A549 (cell line): ENCODE results near the gene NIFK. TPM values are rescaled to one million over a fixed set of nuclear protein-coding genes. Genes with fewer than 3 reads are reported as not detected.
A peak's percentile ranks its signal among the peaks of the same experiment; 100 is the strongest.

ENCODE experiments used
- ATAC-seq, 2 experiments: fragments of 200-7000 bp in 1 of 2; fragments of >200 bp in 1 of 2; cut with Nextera tagmentation in 1 of 2; cut with Tn5 transposase in 1 of 2; 3 replicates each; pipeline versions ENCODE4 v1.8.0 to v1.9.1; 2018 to 2020; ENCODE audit warnings: mild to moderate bottlenecking in 1 of 2, moderate library complexity in 1 of 2
- CTCF ChIA-PET: fragments of 300-600 bp; sonication (Branson Sonifier 250); formaldehyde crosslinking; extraction: SDS; loops from one replicate; lab custom pipeline; 2021; ENCODE audit warnings: antibody characterized with exemption, inconsistent platforms; lab: Yijun Ruan, JAX
- POLR2A ChIA-PET: fragments of 350-600 bp; formaldehyde crosslinking; extraction: SDS; loops from one replicate; lab custom pipeline; 2021; ENCODE audit warnings: antibody characterized with exemption, inconsistent platforms; lab: Yijun Ruan, JAX
- DNase-seq, 2 experiments: peaks; one replicate each; pipeline versions ENCODE4 v3.0.0 to v3.0.0-alpha.2; 2011 to 2016; ENCODE audit warnings: low read depth in 1 of 2, low spot score in 1 of 2
- FAIRE-seq: peaks from 2 replicates; lab custom pipeline; 2011; peaks lifted over from hg19 to GRCh38; lab: Jason Lieb, UNC
- H3K27ac ChIP-seq, 2 experiments: fragments of >200 bp; sonication (Bioruptor Twin); formaldehyde crosslinking; 3 replicates each; pipeline ENCODE4 v1.5.1; 2016 to 2017
- H3K4me1 ChIP-seq: fragments of >200 bp; sonication (Bioruptor Twin); formaldehyde crosslinking; 3 replicates; pipeline ENCODE4 v1.6.1; 2016
- H3K4me2 ChIP-seq: fragments of >200 bp; sonication (Bioruptor Twin); formaldehyde crosslinking; 3 replicates; pipeline ENCODE4 v1.6.1; 2016
- H3K4me3 ChIP-seq: fragments of >200 bp; sonication (Bioruptor Twin); formaldehyde crosslinking; 3 replicates; pipeline ENCODE4 v1.5.1; 2016
- H3K9me3 ChIP-seq: fragments of >200 bp; sonication (Bioruptor Twin); formaldehyde crosslinking; 3 replicates; pipeline ENCODE4 v1.6.1; 2016
- BHLHE40 ChIP-seq: IDR thresholded peaks from 2 replicates; pipeline ENCODE4 v1.6.1; 2012; ENCODE audit warnings: low read depth, low read length, inconsistent platforms
- CBX8 ChIP-seq: fragments of 200-600 bp; sonication (generic); IDR thresholded peaks from 2 replicates; pipeline ENCODE4 v1.6.1; 2016
- CEBPB ChIP-seq, 2 experiments: fragments of >200 bp in 1 of 2; sonication (Bioruptor Twin) in 1 of 2; formaldehyde crosslinking in 1 of 2; IDR thresholded peaks; 2 replicates each; pipeline ENCODE4 v1.6.1; 2012 to 2016
- EHF ChIP-seq: fragments of 250-450 bp; sonication (Bioruptor Pico); IDR thresholded peaks from 2 replicates; pipeline ENCODE4 v1.5.0; 2020; ENCODE audit warnings: mild to moderate bottlenecking
- EP300 ChIP-seq, 2 experiments: fragments of >200 bp; sonication (Bioruptor Twin); formaldehyde crosslinking; IDR thresholded peaks; 2 replicates in 1 of 2; 3 replicates in 1 of 2; pipeline ENCODE4 v1.6.1; 2016 to 2017
- FOSL2 ChIP-seq, 2 experiments: fragments of 450-650 bp in 1 of 2; fragments of >200 bp in 1 of 2; sonication (Bioruptor Twin) in 1 of 2; formaldehyde crosslinking; IDR thresholded peaks; 2 replicates each; pipeline versions ENCODE4 v1.5.0 to v1.6.1; 2016 to 2020; ENCODE audit warnings: mild to moderate bottlenecking in 1 of 2, moderate library complexity in 1 of 2
- GATA3 ChIP-seq: IDR thresholded peaks from 2 replicates; pipeline ENCODE4 v1.6.1; 2012; ENCODE audit warnings: borderline replicate concordance
- HDAC2 ChIP-seq: fragments of 200-600 bp; sonication (generic); IDR thresholded peaks from 2 replicates; pipeline ENCODE4 v1.6.1; 2016
- HOXB5 ChIP-seq: fragments of 250-450 bp; sonication (Bioruptor Pico); IDR thresholded peaks from 2 replicates; pipeline ENCODE4 v1.5.0; 2020; ENCODE audit warnings: mild to moderate bottlenecking, moderate library complexity
- JUN ChIP-seq, 2 experiments: fragments of >200 bp; sonication (Bioruptor Twin); formaldehyde crosslinking; IDR thresholded peaks; 2 replicates in 1 of 2; 3 replicates in 1 of 2; pipeline ENCODE4 v1.6.1; 2016 to 2017
- KDM5A ChIP-seq: fragments of 200-600 bp; sonication (generic); IDR thresholded peaks from 2 replicates; pipeline ENCODE4 v1.6.1; 2016; ENCODE audit warnings: antibody characterized with exemption, mild to moderate bottlenecking
- MAFK ChIP-seq: fragments of 450-650 bp; IDR thresholded peaks from 2 replicates; pipeline ENCODE4 v1.6.1; 2014; ENCODE audit not compliant: partially characterized antibody
- MAZ ChIP-seq: fragments of 150-350 bp; IDR thresholded peaks from 2 replicates; pipeline ENCODE4 v1.6.1; 2014; ENCODE audit warnings: antibody characterized with exemption, low read depth, low read length, borderline replicate concordance
- MYC ChIP-seq: IDR thresholded peaks from 2 replicates; pipeline ENCODE4 v1.6.1; 2012; ENCODE audit warnings: mild to moderate bottlenecking, inconsistent platforms, low read length, improper control_type of control experiment, borderline replicate concordance
- PHF8 ChIP-seq: fragments of 200-600 bp; sonication (generic); IDR thresholded peaks from 2 replicates; pipeline ENCODE4 v1.6.1; 2016; ENCODE audit warnings: low read depth, mild to moderate bottlenecking, antibody characterized with exemption, moderate library complexity, borderline replicate concordance
- POLR2A ChIP-seq: IDR thresholded peaks from 2 replicates; pipeline ENCODE4 v1.6.1; 2012; ENCODE audit warnings: mild to moderate bottlenecking, low read length
- TFCP2L1 ChIP-seq: fragments of 250-450 bp; sonication (Bioruptor Pico); IDR thresholded peaks from 2 replicates; pipeline ENCODE4 v1.5.0; 2021; ENCODE audit warnings: mild to moderate bottlenecking
- ZC3H11A ChIP-seq: fragments of 450-650 bp; IDR thresholded peaks from 2 replicates; pipeline ENCODE4 v1.6.1; 2014; ENCODE audit warnings: antibody characterized with exemption, mild to moderate bottlenecking
- WGBS: methylation state at CpG from one replicate; pipeline ENCODE4 v1.1.6; 2017; ENCODE audit errors: missing lambda C conversion rate; 5-methylcytosine and 5-hydroxymethylcytosine counted together
- polyA plus RNA-seq, 4 experiments: library from polyadenylated mRNA; depleted of rRNA in 3 of 4; stranded (reverse); fragments of >200 nt; fragmentation: RNase III in 1 of 4; extraction: RNeasy Plus Mini Kit Qiagen cat#74134 plus additional on column Dnase treatment in 1 of 4; gene quantifications; 2 replicates in 3 of 4; 3 replicates in 1 of 4; pipeline ENCODE4 v1.2.3, GENCODE V29; 2011 to 2017
- TF ChIP-seq, protein P1 (sequence below): fragments of >200 bp; sonication (Bioruptor Twin); formaldehyde crosslinking; IDR thresholded peaks from 3 replicates; pipeline ENCODE4 v1.5.1; 2016
- TF ChIP-seq, protein P2 (sequence below): IDR thresholded peaks from 2 replicates; pipeline ENCODE4 v1.6.1; 2012; ENCODE audit warnings: low read depth, borderline replicate concordance
- TF ChIP-seq, protein P3 (sequence below): fragments of 450-650 bp; IDR thresholded peaks from 2 replicates; pipeline ENCODE4 v1.6.1; 2014; ENCODE audit warnings: antibody characterized with exemption
- TF ChIP-seq, protein P4 (sequence below): fragments of >200 bp; sonication (Bioruptor Twin); formaldehyde crosslinking; IDR thresholded peaks from 3 replicates; pipeline ENCODE4 v1.6.1; 2016
- TF ChIP-seq, protein P5 (sequence below): IDR thresholded peaks from 2 replicates; pipeline ENCODE4 v1.6.1; 2012
- TF ChIP-seq, protein P6 (sequence below): fragments of >200 bp; sonication (Bioruptor Twin); formaldehyde crosslinking; IDR thresholded peaks from 2 replicates; pipeline ENCODE4 v1.6.1; 2016
- TF ChIP-seq, protein P7 (sequence below): fragments of 200-600 bp; sonication (generic); IDR thresholded peaks from 2 replicates; pipeline ENCODE4 v1.6.1; 2016; ENCODE audit warnings: antibody characterized with exemption, mild to moderate bottlenecking, moderate library complexity

Gene NIFK
- polyA plus RNA-seq, 2 of the 4 experiments (the other 2 are of a cell fraction), result 50.3 to 82.9 TPM

DNA sequence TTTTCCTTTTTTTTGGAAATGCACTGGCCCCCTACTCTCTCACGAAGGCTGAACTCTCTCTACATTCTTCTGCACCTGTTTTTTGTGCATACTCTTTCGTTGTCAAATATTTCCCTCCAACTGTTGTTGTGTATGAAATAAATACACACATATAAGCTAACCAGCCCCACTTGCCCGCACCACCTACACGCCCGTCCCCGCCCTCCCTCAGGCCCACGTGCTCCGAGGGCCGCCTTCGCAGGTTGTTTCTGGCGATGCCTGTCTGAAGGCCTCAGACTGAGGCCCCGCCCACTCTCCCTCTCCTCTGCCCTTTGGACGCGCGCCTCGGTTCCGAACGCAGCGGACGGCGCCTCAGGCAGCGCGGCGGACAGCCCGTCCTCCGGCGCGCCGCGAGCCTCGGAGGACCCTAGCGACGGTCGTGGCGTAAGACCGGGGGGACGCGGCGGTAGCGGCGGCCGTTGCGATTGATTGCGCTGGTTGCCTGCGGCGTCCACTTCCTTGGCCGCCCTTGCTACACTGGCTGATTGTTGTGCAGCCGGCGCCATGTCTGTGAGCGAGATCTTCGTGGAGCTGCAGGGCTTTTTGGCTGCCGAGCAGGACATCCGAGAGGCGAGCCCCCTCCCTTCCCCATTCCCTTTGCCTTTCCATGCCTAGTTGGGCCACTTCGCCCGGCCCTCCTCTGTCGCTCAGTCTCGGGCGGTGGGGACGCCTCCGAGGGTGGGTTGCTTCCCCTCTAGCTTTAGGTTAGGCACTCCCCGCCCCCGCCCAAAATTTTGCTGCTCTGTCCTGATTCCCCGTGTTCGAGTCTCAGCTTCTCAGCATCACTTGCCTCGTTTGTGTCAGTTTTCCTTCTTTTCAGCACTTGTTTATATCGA lies 18.8 kb upstream of the NIFK start, which contains the start of gene TSN:
Gene TSN, plus strand, starts transcription at position 415 of the 875 bp plus-strand sequence. Its CDS starts 129 bp downstream, at position 544.
- FAIRE-seq, result no peak
- no peak for TF ChIP-seq EP300 (IDR thresholded peaks at IDR 0.05)
- TF ChIP-seq ZC3H11A, result no peak
- TF ChIP-seq, protein P1, sequence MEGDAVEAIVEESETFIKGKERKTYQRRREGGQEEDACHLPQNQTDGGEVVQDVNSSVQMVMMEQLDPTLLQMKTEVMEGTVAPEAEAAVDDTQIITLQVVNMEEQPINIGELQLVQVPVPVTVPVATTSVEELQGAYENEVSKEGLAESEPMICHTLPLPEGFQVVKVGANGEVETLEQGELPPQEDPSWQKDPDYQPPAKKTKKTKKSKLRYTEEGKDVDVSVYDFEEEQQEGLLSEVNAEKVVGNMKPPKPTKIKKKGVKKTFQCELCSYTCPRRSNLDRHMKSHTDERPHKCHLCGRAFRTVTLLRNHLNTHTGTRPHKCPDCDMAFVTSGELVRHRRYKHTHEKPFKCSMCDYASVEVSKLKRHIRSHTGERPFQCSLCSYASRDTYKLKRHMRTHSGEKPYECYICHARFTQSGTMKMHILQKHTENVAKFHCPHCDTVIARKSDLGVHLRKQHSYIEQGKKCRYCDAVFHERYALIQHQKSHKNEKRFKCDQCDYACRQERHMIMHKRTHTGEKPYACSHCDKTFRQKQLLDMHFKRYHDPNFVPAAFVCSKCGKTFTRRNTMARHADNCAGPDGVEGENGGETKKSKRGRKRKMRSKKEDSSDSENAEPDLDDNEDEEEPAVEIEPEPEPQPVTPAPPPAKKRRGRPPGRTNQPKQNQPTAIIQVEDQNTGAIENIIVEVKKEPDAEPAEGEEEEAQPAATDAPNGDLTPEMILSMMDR, result no peak
- TF ChIP-seq, protein P2, sequence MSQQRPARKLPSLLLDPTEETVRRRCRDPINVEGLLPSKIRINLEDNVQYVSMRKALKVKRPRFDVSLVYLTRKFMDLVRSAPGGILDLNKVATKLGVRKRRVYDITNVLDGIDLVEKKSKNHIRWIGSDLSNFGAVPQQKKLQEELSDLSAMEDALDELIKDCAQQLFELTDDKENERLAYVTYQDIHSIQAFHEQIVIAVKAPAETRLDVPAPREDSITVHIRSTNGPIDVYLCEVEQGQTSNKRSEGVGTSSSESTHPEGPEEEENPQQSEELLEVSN, result peak; percentile 67; the same call in 1 of the 2 replicates
- peak; percentile 61; the same call in 1 of the 2 replicates for TF ChIP-seq PHF8
- TF ChIP-seq, protein P3, sequence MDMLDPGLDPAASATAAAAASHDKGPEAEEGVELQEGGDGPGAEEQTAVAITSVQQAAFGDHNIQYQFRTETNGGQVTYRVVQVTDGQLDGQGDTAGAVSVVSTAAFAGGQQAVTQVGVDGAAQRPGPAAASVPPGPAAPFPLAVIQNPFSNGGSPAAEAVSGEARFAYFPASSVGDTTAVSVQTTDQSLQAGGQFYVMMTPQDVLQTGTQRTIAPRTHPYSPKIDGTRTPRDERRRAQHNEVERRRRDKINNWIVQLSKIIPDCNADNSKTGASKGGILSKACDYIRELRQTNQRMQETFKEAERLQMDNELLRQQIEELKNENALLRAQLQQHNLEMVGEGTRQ, result peak; percentile 89
- no peak for TF ChIP-seq GATA3
- TF ChIP-seq, protein P4, sequence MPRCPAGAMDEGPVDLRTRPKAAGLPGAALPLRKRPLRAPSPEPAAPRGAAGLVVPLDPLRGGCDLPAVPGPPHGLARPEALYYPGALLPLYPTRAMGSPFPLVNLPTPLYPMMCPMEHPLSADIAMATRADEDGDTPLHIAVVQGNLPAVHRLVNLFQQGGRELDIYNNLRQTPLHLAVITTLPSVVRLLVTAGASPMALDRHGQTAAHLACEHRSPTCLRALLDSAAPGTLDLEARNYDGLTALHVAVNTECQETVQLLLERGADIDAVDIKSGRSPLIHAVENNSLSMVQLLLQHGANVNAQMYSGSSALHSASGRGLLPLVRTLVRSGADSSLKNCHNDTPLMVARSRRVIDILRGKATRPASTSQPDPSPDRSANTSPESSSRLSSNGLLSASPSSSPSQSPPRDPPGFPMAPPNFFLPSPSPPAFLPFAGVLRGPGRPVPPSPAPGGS, result peak; percentile 67; the same call in 1 of the 3 replicates
- no peak for TF ChIP-seq FOSL2 (IDR thresholded peaks at IDR 0.05)
- 0 out of 2 replicates have a peak, but pooled peaks have one; percentile 5 for TF ChIP-seq FOSL2 (CRISPR knock-in tag; IDR thresholded peaks at IDR 0.05)
- TF ChIP-seq TFCP2L1 (CRISPR knock-in tag), result no peak
- no peak for TF ChIP-seq EHF (CRISPR knock-in tag)
- TF ChIP-seq MAFK, result no peak
- TF ChIP-seq POLR2A, result peak; percentile 70
- no peak for TF ChIP-seq MAZ
- TF ChIP-seq, protein P5, sequence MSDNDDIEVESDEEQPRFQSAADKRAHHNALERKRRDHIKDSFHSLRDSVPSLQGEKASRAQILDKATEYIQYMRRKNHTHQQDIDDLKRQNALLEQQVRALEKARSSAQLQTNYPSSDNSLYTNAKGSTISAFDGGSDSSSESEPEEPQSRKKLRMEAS, result peak; percentile 98
- TF ChIP-seq CBX8, result no peak
- peak in 1 of 2 experiments; percentile 59; a peak in 2 of 4 replicates for TF ChIP-seq CEBPB (IDR thresholded peaks at IDR 0.05)
- peak; percentile 96; the same call in 1 of the 2 replicates for TF ChIP-seq MYC
- no peak for TF ChIP-seq BHLHE40
- TF ChIP-seq, protein P6, sequence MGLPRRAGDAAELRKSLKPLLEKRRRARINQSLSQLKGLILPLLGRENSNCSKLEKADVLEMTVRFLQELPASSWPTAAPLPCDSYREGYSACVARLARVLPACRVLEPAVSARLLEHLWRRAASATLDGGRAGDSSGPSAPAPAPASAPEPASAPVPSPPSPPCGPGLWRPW, result no peak
- peak; percentile 83 to 99; a peak in 4 of 5 replicates for TF ChIP-seq JUN (IDR thresholded peaks at IDR 0.05)
- peak; percentile 79; the same call in 1 of the 2 replicates for TF ChIP-seq HDAC2
- TF ChIP-seq, protein P7, sequence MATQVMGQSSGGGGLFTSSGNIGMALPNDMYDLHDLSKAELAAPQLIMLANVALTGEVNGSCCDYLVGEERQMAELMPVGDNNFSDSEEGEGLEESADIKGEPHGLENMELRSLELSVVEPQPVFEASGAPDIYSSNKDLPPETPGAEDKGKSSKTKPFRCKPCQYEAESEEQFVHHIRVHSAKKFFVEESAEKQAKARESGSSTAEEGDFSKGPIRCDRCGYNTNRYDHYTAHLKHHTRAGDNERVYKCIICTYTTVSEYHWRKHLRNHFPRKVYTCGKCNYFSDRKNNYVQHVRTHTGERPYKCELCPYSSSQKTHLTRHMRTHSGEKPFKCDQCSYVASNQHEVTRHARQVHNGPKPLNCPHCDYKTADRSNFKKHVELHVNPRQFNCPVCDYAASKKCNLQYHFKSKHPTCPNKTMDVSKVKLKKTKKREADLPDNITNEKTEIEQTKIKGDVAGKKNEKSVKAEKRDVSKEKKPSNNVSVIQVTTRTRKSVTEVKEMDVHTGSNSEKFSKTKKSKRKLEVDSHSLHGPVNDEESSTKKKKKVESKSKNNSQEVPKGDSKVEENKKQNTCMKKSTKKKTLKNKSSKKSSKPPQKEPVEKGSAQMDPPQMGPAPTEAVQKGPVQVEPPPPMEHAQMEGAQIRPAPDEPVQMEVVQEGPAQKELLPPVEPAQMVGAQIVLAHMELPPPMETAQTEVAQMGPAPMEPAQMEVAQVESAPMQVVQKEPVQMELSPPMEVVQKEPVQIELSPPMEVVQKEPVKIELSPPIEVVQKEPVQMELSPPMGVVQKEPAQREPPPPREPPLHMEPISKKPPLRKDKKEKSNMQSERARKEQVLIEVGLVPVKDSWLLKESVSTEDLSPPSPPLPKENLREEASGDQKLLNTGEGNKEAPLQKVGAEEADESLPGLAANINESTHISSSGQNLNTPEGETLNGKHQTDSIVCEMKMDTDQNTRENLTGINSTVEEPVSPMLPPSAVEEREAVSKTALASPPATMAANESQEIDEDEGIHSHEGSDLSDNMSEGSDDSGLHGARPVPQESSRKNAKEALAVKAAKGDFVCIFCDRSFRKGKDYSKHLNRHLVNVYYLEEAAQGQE, result 0 out of 2 replicates have a peak, but pooled peaks have one; percentile 5
- peak; percentile 96 for TF ChIP-seq KDM5A
- no peak for TF ChIP-seq HOXB5 (CRISPR knock-in tag)
- H3K27ac ChIP-seq, result peak within 1 kb of the TSS; percentile 82 to 95
- ChIA-PET POLR2A (interaction anchor here (0.6 to 1.8 kb wide), 4 partner anchors 13 to 224 kb away, joined by 3 to 10 read pairs (median 4); partner anchors contain the start of genes NIFK and RNU4ATAC), CTCF (interaction anchor here (1.7 kb wide), 1 partner anchor 23 kb away, joined by 3 read pairs; no protein-coding TSS in a partner anchor)
- peak within 1 kb of the TSS; percentile 93 for H3K4me2 ChIP-seq
- H3K9me3 ChIP-seq, result no peaks in the 10 kb centered on the region
- peak; percentile 81 to 98 for DNase-seq
- H3K4me3 ChIP-seq, result peak within 1 kb of the TSS; percentile 78
- peaks cover 13% of the 10 kb centered on the region for H3K4me1 ChIP-seq
- peak; percentile 99 to 100 for ATAC-seq
- WGBS, result 2% methylated on average over 53 of the region's 67 CpGs
